Measurements from ENCODE around the gene MAPK11. TPM values are rescaled to one million over a fixed set of nuclear protein-coding genes. Genes with fewer than 3 reads are reported as not detected.
A peak's percentile ranks its signal among the peaks of the same experiment; 100 is the strongest.

Gene MAPK11
- polyA plus RNA-seq, 1 donor (not counting 4 experiments of a cell fraction or from before 2014, with no cell fraction given), result 4.6 TPM

DNA sequence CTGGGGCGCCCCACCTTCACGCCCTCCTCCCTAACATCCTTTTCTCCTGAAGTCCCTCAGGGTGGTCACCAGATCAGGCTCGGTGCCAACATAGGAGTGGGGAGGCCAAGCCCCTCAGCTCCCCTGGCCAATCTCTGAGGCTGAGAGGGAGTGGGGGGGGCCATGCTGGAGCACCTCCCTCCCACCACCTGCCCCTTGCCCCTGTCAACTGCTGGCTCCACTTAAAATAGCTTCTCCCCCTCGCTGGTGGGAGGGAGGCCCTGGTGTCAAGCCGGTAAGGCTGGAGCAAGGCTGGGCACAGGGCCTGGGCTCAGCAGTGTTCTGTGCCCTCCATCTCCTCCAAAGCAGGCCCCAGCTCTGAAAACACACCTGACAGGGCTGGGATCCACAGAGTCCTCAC, 32.4 kb upstream of the MAPK11 start:
- peaks cover 85% of the 10 kb centered on the region for H3K79me2 ChIP-seq (ENCODE audit: control insufficient read depth, insufficient read depth, low read length)
- no peak overlapping the region for H3K4me3 ChIP-seq (ENCODE audit: control insufficient read depth in 2 of 3, extremely low read depth in 1 of 3, insufficient read depth in 2 of 3, low read depth in 1 of 3, low read length in 3 of 3)
- FAIRE-seq (no peak), DNase-seq (ENCODE audit: low read depth, low spot score) (no peak)
- H3K36me3 ChIP-seq (ENCODE audit: control insufficient read depth in 2 of 2, extremely low read depth in 1 of 2, insufficient read depth in 2 of 2, low read length in 2 of 2), result peaks cover 2% of the 10 kb centered on the region in 2 experiments
- no peaks in the 10 kb centered on the region for H3K27me3 ChIP-seq (ENCODE audit: control insufficient read depth, extremely low read depth, insufficient read depth, low read length)
- no peaks in the 10 kb centered on the region for H3K9me3 ChIP-seq (ENCODE audit: control insufficient read depth, low read depth, low read length)
- no peak for TF ChIP-seq EZH2 (IDR thresholded peaks at IDR 0.05; ENCODE audit: low read length)
- TF ChIP-seq, protein P1, sequence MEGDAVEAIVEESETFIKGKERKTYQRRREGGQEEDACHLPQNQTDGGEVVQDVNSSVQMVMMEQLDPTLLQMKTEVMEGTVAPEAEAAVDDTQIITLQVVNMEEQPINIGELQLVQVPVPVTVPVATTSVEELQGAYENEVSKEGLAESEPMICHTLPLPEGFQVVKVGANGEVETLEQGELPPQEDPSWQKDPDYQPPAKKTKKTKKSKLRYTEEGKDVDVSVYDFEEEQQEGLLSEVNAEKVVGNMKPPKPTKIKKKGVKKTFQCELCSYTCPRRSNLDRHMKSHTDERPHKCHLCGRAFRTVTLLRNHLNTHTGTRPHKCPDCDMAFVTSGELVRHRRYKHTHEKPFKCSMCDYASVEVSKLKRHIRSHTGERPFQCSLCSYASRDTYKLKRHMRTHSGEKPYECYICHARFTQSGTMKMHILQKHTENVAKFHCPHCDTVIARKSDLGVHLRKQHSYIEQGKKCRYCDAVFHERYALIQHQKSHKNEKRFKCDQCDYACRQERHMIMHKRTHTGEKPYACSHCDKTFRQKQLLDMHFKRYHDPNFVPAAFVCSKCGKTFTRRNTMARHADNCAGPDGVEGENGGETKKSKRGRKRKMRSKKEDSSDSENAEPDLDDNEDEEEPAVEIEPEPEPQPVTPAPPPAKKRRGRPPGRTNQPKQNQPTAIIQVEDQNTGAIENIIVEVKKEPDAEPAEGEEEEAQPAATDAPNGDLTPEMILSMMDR (optimal IDR thresholded peaks at IDR 0.05 in 1 of 3, IDR thresholded peaks at IDR 0.05 in 1 of 3, conservative IDR thresholded peaks at IDR 0.05 in 1 of 3; ENCODE audit: extremely low read depth in 1 of 3, insufficient read depth in 2 of 3, low read length in 3 of 3), result no peak
- peaks cover 9% of the 10 kb centered on the region for H4K20me1 ChIP-seq (ENCODE audit: control insufficient read depth, extremely low read depth, insufficient read depth, low read length)
- dilution Hi-C loops (cut with MboI; ENCODE audit: extremely low pct_ligation_motif_present, low sequenced_read_pairs), result no loop called here
- H2AFZ ChIP-seq (ENCODE audit: control insufficient read depth, low read length), result no peak overlapping the region
- H3K27ac ChIP-seq (ENCODE audit: control insufficient read depth, insufficient read depth, low read length), result peak overlapping the region; percentile 56
- peaks cover 56% of the 10 kb centered on the region for H3K4me1 ChIP-seq (ENCODE audit: control insufficient read depth, extremely low read depth, insufficient read depth, low read length)
- peaks cover 5% of the 10 kb centered on the region for H3K9me1 ChIP-seq (ENCODE audit: control insufficient read depth, extremely low read depth, insufficient read depth, low read length)
- H3K9ac ChIP-seq (ENCODE audit: control insufficient read depth, extremely low read depth, insufficient read depth, low read length), result peak overlapping the region; percentile 62
- no peak overlapping the region for H3K4me2 ChIP-seq (ENCODE audit: control insufficient read depth, extremely low read depth, insufficient read depth, low read depth, low read length)

DNA sequence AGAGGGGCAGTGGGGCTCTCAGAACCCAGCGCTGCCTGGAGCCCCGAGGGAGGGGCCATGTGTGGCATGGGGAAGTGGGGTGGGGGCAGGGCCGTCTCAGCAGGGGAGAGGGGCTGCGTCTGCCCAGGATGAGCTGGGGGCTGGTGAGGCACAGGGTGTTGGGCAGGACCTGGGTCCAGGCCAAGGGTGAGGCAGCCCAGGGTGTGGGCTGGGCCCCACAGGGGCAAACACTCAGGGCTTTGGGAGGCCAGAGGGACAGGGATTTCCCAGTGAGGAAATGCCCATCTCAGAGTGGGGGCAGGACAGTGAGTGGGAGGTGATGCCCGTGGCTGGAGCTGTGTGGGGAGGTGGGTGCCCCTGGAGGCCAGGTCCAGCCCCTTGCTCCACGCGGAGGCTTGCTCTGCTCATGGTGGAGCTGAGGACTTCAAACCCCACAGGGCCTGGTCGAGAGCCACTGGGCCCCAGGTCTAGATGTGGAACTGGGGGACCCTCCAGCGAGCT, 31.9 kb upstream of the MAPK11 start:
- Histone ChIP-seq H3K27ac (ENCODE audit: control insufficient read depth, insufficient read depth, low read length) (peak overlapping the region; percentile 56), H3K4me3 (ENCODE audit: control insufficient read depth in 2 of 3, extremely low read depth in 1 of 3, insufficient read depth in 2 of 3, low read depth in 1 of 3, low read length in 3 of 3) (no peak overlapping the region), H4K20me1 (ENCODE audit: control insufficient read depth, extremely low read depth, insufficient read depth, low read length) (peaks cover 13% of the 10 kb centered on the region)

More for the DNA sequence above, 31.9 kb upstream of the MAPK11 start:
- peaks cover 2 to 3% of the 10 kb centered on the region in 2 experiments for H3K36me3 ChIP-seq (ENCODE audit: control insufficient read depth in 2 of 2, extremely low read depth in 1 of 2, insufficient read depth in 2 of 2, low read length in 2 of 2)
- no peak for TF ChIP-seq EZH2 (IDR thresholded peaks at IDR 0.05; ENCODE audit: low read length)
- TF ChIP-seq, protein P1 (optimal IDR thresholded peaks at IDR 0.05 in 1 of 3, IDR thresholded peaks at IDR 0.05 in 1 of 3, conservative IDR thresholded peaks at IDR 0.05 in 1 of 3; ENCODE audit: extremely low read depth in 1 of 3, insufficient read depth in 2 of 3, low read length in 3 of 3), result no peak
- dilution Hi-C loops (cut with MboI; ENCODE audit: extremely low pct_ligation_motif_present, low sequenced_read_pairs), result no loop called here
- H3K9ac ChIP-seq (ENCODE audit: control insufficient read depth, extremely low read depth, insufficient read depth, low read length), result peak overlapping the region; percentile 62
- FAIRE-seq (no peak), DNase-seq (ENCODE audit: low read depth, low spot score) (no peak)
- H3K9me1 ChIP-seq (ENCODE audit: control insufficient read depth, extremely low read depth, insufficient read depth, low read length), result peaks cover 5% of the 10 kb centered on the region
- H3K9me3 ChIP-seq (ENCODE audit: control insufficient read depth, low read depth, low read length), result no peaks in the 10 kb centered on the region
- H3K4me1 ChIP-seq (ENCODE audit: control insufficient read depth, extremely low read depth, insufficient read depth, low read length), result peaks cover 56% of the 10 kb centered on the region
- H3K79me2 ChIP-seq (ENCODE audit: control insufficient read depth, insufficient read depth, low read length), result peaks cover 90% of the 10 kb centered on the region
- peak overlapping the region; percentile 64 for H3K4me2 ChIP-seq (ENCODE audit: control insufficient read depth, extremely low read depth, insufficient read depth, low read depth, low read length)
- no peak overlapping the region for H2AFZ ChIP-seq (ENCODE audit: control insufficient read depth, low read length)
- no peaks in the 10 kb centered on the region for H3K27me3 ChIP-seq (ENCODE audit: control insufficient read depth, extremely low read depth, insufficient read depth, low read length)

All from keratinocyte (primary cell).